ENCODE measurements around the gene EGFL8. TPM values are rescaled to one million over a fixed set of nuclear protein-coding genes. Genes with fewer than 3 reads are reported as not detected.
"Not testable (repeated sequence)": the region's sequence is repeated elsewhere in the genome, so short reads cannot be mapped to it uniquely, and the experiment has no call there.

Gene EGFL8
- total RNA-seq, 1 experiment from 2014 or later: 18.8 TPM

DNA sequence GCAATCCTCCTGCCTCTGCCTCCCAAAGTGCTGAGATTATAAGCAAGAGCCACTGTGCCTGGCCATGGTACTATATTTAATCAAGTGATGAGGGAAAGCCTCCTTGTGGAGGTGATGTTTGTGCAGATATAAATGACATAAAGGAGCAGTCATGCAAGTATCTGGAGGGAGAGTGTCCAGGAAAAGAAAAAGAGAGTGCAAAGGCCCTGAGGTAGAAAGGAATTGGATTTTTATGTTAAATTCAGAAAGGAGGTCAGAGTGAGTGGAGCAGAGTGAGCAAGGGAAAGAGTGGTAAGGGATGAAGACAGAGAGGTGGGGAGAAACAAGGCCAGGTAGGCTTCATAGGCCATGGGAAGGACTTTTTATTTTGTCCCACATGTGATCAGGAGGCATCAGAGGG lies 26.9 kb upstream of the EGFL8 start:
- no TSS peak for BruUV-seq (replicated peaks)
- Mint-ChIP-seq H3K36me3 (ENCODE audit: insufficient read depth, unreplicated experiment) (no peaks in the 10 kb centered on the region), H3K9me3 (ENCODE audit: low read depth, unreplicated experiment) (no peaks in the 10 kb centered on the region), H3K27ac (ENCODE audit: unreplicated experiment) (no peak overlapping the region), H3K27me3 (ENCODE audit: unreplicated experiment) (peaks cover 55% of the 10 kb centered on the region), H3K4me1 (ENCODE audit: low read depth, unreplicated experiment) (no peaks in the 10 kb centered on the region), H3K4me3 (ENCODE audit: low read depth, unreplicated experiment) (no peak overlapping the region)
- intact Hi-C loops (cut with micrococcal nuclease; ENCODE audit: unreplicated experiment): no loop called here
- CTCF ChIA-PET: no interaction called here
- DNase-seq: no peak
- TF ChIP-seq, protein P1, sequence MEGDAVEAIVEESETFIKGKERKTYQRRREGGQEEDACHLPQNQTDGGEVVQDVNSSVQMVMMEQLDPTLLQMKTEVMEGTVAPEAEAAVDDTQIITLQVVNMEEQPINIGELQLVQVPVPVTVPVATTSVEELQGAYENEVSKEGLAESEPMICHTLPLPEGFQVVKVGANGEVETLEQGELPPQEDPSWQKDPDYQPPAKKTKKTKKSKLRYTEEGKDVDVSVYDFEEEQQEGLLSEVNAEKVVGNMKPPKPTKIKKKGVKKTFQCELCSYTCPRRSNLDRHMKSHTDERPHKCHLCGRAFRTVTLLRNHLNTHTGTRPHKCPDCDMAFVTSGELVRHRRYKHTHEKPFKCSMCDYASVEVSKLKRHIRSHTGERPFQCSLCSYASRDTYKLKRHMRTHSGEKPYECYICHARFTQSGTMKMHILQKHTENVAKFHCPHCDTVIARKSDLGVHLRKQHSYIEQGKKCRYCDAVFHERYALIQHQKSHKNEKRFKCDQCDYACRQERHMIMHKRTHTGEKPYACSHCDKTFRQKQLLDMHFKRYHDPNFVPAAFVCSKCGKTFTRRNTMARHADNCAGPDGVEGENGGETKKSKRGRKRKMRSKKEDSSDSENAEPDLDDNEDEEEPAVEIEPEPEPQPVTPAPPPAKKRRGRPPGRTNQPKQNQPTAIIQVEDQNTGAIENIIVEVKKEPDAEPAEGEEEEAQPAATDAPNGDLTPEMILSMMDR (IDR thresholded peaks at IDR 0.05; ENCODE audit: unreplicated experiment): no peak

DNA sequence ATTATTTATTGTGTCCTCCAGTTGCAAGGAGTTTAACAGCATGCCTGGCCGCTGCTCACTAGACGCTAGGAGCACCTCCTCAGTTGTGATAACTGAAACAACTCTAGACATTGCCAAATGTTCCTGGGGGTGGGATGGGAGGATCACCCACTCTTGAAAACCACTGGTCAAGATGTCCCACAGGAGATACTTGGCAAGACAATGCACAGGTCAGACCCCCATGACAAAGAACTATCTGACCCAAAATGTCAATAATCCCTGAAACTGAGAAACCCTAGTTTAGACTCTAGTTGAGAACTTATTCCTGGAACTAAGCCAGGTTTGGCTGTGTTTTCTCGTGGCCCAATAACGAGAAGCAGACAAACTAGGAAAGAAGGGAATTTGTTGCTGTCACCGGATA lies 24.8 kb upstream of the EGFL8 start:
- no TSS peak for BruUV-seq (replicated peaks)
- DNase-seq: no peak
- H3K9me3 Mint-ChIP-seq (ENCODE audit: low read depth, unreplicated experiment): no peaks in the 10 kb centered on the region
- no peak overlapping the region for H3K4me3 Mint-ChIP-seq (ENCODE audit: low read depth, unreplicated experiment)
- TF ChIP-seq, protein P1 (IDR thresholded peaks at IDR 0.05; ENCODE audit: unreplicated experiment): no peak
- H3K4me1 Mint-ChIP-seq (ENCODE audit: low read depth, unreplicated experiment): no peaks in the 10 kb centered on the region
- intact Hi-C loops (cut with micrococcal nuclease; ENCODE audit: unreplicated experiment): no loop called here
- CTCF ChIA-PET: interaction anchor here (0.8 kb wide), 1 partner anchor 39 kb away, joined by 4 read pairs; no protein-coding TSS in a partner anchor
- H3K27me3 Mint-ChIP-seq (ENCODE audit: unreplicated experiment): peaks cover 44% of the 10 kb centered on the region
- no peak overlapping the region for H3K27ac Mint-ChIP-seq (ENCODE audit: unreplicated experiment)
- no peaks in the 10 kb centered on the region for H3K36me3 Mint-ChIP-seq (ENCODE audit: insufficient read depth, unreplicated experiment)

DNA sequence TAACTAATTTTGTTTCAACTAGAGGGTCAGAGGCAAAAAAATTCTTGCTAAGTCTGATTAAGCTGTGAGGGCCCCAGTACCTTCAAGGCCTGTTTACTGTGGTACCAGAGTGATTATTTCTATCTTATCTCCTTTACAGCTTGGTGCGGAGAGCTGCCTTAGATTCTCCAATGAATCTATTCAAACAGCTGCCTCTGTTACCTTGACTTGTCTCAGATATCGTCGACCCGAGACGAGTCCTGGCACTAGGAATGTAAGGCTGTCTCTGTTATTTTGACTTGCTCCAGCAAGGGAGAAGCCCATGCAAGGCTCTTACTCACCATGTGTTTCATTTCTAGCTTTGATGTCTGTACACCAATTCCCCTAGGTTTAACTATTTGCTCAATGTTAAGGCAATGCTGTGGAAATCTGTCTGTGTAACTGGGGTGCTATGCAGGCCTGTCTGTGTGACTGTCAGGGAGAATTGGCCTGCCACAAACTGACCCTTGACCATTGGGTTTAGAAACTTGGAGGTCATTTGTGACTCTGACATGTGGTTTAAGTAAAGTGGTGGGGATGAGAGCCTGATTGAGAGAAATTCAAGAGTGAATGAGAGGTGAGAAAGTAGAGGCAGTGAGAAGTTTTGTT lies 23.9 kb upstream of the EGFL8 start:
- BruUV-seq (replicated peaks): no TSS peak
- H3K4me3 Mint-ChIP-seq (ENCODE audit: low read depth, unreplicated experiment): no peak overlapping the region
- CTCF ChIA-PET: interaction anchor here (0.6 kb wide), 1 partner anchor 18 kb away, joined by 4 read pairs; no protein-coding TSS in a partner anchor

DNA sequence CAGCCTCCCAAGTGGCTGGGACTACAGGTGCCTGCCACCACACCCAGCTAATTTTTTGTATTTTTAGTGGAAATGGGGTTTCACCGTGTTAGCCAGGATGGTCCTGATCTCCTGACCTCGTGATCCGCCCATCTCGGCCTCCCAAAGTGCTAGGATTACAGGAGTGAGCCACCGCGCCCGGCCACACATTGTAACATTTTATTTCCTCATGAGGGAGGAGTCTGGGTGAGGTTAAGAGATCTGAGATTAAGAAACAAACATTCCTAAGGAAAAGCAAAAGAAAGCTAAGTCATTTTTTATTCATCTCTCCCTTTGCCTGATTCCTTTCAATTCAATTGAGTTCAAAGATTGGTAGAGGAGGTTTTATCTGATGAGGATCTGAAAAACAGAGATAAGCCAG lies 20.2 kb upstream of the EGFL8 start:
- H3K27me3 Mint-ChIP-seq (ENCODE audit: unreplicated experiment): peaks cover 21% of the 10 kb centered on the region
- H3K36me3 Mint-ChIP-seq (ENCODE audit: insufficient read depth, unreplicated experiment); H3K27ac Mint-ChIP-seq (ENCODE audit: unreplicated experiment); BruUV-seq (replicated peaks); intact Hi-C loops (cut with micrococcal nuclease; ENCODE audit: unreplicated experiment); H3K4me3 Mint-ChIP-seq (ENCODE audit: low read depth, unreplicated experiment); H3K9me3 Mint-ChIP-seq (ENCODE audit: low read depth, unreplicated experiment); DNase-seq: not testable (repeated sequence)
- H3K4me1 Mint-ChIP-seq (ENCODE audit: low read depth, unreplicated experiment): peaks cover 15% of the 10 kb centered on the region
- CTCF ChIA-PET: interaction anchor here (0.8 to 1.1 kb wide), 3 partner anchors 14 to 33 kb away, joined by 3 to 4 read pairs (median 3); partner anchors contain the start of gene FKBPL

More for the DNA sequence above, 23.9 kb upstream of the EGFL8 start:
- DNase-seq: no peak
- Mint-ChIP-seq H3K9me3 (ENCODE audit: low read depth, unreplicated experiment) (no peaks in the 10 kb centered on the region), H3K36me3 (ENCODE audit: insufficient read depth, unreplicated experiment) (no peaks in the 10 kb centered on the region), H3K4me1 (ENCODE audit: low read depth, unreplicated experiment) (peaks cover under 1% of the 10 kb centered on the region), H3K27ac (ENCODE audit: unreplicated experiment) (no peak overlapping the region), H3K27me3 (ENCODE audit: unreplicated experiment) (peaks cover 36% of the 10 kb centered on the region)
- intact Hi-C loops (cut with micrococcal nuclease; ENCODE audit: unreplicated experiment): no loop called here
- TF ChIP-seq, protein P1 (IDR thresholded peaks at IDR 0.05; ENCODE audit: unreplicated experiment): no peak

DNA sequence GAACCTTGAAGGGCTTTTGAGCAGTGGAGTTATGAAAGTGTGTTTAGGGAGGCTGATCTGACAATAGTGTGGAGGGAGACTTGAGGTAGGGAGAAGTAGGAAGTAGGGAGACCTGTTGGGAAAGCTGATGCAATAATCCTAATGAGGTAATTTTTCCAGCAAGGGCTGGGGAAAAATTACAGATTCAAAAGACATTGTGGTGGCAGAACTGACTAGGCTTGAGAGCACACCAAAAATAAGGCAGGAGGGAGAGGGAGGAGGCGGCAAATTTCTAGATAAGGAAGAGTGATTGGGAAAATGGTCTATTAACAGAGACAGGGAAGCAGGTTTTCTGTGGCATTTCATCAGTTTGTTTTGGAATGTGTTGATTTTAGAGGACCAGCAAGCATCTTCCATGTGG lies 18.1 kb upstream of the EGFL8 start:
- TF ChIP-seq, protein P1 (IDR thresholded peaks at IDR 0.05; ENCODE audit: unreplicated experiment): no peak
- no peak overlapping the region for H3K4me3 Mint-ChIP-seq (ENCODE audit: low read depth, unreplicated experiment)
- H3K27me3 Mint-ChIP-seq (ENCODE audit: unreplicated experiment): peaks cover 14% of the 10 kb centered on the region
- peaks cover 15% of the 10 kb centered on the region for H3K4me1 Mint-ChIP-seq (ENCODE audit: low read depth, unreplicated experiment)
- H3K27ac Mint-ChIP-seq (ENCODE audit: unreplicated experiment): peak overlapping the region; percentile 34
- BruUV-seq (replicated peaks): no TSS peak
- H3K36me3 Mint-ChIP-seq (ENCODE audit: insufficient read depth, unreplicated experiment): no peaks in the 10 kb centered on the region
- CTCF ChIA-PET: interaction anchor here (0.7 kb wide), 1 partner anchor 724 kb away, joined by 3 read pairs; no protein-coding TSS in a partner anchor
- peaks cover 2% of the 10 kb centered on the region for H3K9me3 Mint-ChIP-seq (ENCODE audit: low read depth, unreplicated experiment)
- DNase-seq: no peak
- intact Hi-C loops (cut with micrococcal nuclease; ENCODE audit: unreplicated experiment): no loop called here
